Measurements from ENCODE around the gene VIPR2.
"Not testable (repeated sequence)": the region's sequence is repeated elsewhere in the genome, so short reads cannot be mapped to it uniquely, and the experiment has no call there.

VIPR2 gene

GRCh38 chr7:158996214-158997109 lies 148.2 kb downstream of the VIPR2 start:
- no peak for DNase-seq (ENCODE audit: low read depth in 1 of 2, low spot score in 1 of 2)

- no peak for DNase-seq (ENCODE audit: low read depth in 1 of 2, low spot score in 1 of 2)
These were observed 149.2 kb downstream of the VIPR2 start for GRCh38 chr7:158995514-158995913.

DNA sequence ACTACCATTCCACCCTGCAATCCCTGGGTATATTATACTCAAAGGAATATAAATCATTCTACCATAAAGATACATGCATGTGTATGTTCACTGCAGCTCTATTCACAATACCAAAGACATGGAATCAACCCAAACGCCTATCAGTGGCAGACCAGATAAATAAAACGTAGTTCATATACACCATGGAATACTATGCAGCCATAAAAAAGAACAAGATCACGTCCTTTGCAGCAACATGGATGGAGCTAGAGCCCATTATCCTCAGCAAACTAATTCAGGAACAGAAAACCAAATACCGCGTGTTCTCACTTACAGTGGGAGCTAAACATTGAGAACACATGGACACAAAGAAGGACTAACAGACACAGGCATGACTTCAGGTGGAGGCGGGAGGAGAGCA lies 150.0 kb downstream of the VIPR2 start:
- DNase-seq (ENCODE audit: low read depth in 1 of 2, low spot score in 1 of 2): no peak

- no peak for DNase-seq (ENCODE audit: low read depth in 1 of 2, low spot score in 1 of 2)
These were observed 151.1 kb downstream of the VIPR2 start for GRCh38 chr7:158993591-158993990.

- DNase-seq (ENCODE audit: low read depth in 1 of 2, low spot score in 1 of 2): no peak
These were observed 151.9 kb downstream of the VIPR2 start for GRCh38 chr7:158992759-158993158.

DNA sequence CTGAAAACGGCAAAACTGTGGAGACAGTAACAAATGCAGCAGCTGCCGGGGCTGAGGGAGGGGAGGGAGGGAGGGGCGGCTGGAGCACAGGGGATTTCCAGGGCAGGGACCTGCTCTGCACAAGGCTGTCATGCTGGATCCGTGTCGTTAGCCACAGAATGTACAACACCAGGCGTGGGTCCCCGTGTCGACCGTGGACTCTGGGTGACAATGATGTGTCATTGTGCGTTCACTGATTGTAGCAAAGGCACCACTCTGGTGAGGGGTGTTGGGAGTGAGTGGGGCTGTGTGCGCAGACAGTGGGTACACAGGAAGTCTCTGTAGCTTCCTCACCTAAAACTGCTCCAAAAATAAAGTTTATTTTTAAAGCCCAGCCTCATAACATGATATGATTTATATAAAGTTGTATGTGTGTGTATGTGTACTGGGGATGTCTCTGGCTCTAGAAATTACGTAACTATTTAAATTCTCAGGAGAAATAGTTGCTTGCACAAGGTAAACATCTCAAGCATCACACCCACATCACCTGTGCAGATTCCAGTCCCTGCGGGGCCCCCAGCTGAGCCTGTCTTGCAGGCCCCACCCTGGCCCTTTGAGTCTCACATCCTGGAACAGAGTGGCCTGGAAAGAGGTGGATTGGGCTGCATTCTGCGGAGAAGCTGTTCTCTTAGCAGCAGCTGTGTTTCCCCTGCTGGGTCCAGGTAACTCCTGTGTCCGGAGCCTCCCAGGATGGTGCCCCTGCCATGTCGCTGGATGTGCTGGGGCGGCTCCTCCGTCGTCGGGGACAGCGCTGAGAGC lies 152.6 kb downstream of the VIPR2 start:
- DNase-seq (ENCODE audit: low read depth in 1 of 2, low spot score in 1 of 2): no peak

DNA sequence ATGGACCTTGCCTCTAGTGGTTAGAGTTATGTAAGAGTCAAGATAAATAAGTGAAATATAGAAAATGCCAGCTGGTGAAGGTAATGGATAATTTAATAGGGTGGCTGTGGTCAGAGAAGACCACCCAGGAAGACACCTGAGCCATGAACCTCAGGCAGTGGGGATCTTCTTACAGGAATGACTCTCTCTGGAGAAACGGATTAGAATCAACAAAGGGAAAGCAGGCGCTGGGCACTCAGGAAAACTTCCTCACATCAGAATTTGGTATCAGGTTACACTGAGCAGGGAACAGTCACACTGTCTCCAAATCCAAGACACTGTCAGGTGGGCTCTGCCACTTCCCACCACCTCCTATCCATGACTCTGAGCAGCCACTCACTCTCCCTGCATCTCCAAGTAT lies 155.7 kb downstream of the VIPR2 start:
- DNase-seq (ENCODE audit: low read depth in 1 of 2, low spot score in 1 of 2): no peak

GRCh38 chr7:158988302-158988862 lies 156.3 kb downstream of the VIPR2 start:
- DNase-seq (ENCODE audit: low read depth in 1 of 2, low spot score in 1 of 2): no peak

DNA sequence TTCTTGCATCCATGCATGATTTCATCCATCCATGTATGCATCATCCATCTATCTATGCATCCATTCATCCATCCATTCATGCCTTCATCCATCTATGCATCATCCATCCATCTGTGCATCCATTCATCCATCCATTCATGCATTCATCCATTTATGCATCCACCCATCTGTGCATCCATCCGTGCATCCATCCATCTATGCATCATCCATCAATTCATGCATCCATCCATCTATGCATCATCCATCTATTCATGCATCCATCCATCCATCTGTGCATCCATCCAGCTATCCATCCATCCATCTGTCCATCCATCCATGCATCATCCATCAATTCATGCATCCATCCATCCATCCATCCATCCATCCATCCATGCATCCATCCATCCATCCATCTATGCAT lies 157.0 kb downstream of the VIPR2 start:
- no peak for DNase-seq (ENCODE audit: low read depth in 1 of 2, low spot score in 1 of 2)

DNA sequence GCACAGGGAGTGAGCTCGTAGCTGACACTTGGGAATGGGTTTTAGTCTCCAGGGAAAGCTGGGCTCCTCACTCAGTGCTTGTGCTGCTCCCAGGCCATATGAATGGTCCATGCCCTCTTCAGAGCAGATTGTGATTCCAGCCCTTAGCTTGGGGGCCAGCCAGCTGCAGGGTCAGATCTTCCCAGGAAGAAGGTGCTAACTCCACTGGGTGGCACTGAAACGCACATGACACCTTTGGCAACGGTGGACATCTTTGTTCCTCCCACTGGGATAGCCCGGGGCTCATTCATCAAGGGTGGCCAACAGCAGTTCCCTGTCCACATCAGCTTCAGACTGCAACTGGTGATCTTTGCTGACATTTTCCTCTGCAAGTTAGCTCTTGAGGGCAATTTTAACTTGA lies 159.1 kb downstream of the VIPR2 start:
- no peak for DNase-seq (ENCODE audit: low read depth in 1 of 2, low spot score in 1 of 2)

DNA sequence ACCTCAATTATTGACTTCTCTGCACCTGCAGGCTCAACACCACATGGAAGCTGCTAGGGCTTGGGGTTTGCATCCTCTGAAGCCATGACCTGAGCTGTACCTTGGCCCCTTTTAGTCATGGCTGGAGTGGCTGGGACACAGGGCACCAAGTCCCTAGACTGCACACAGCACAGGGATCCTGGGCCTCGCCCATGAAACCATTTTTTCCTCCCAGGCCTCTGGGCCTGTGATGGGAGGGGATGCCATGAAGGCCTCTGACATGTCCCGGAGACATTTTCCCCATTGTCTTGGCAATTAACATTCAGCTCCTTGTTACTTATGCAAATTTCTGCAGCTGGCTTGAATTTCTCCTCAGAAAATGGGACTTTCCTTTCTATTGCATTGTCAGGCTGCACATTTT lies 160.7 kb downstream of the VIPR2 start:
- not testable (repeated sequence) for DNase-seq (ENCODE audit: low read depth in 1 of 2, low spot score in 1 of 2)

- not testable (repeated sequence) for DNase-seq (ENCODE audit: low read depth in 1 of 2, low spot score in 1 of 2)
These were observed 162.6 kb downstream of the VIPR2 start for GRCh38 chr7:158982080-158982479.

DNA sequence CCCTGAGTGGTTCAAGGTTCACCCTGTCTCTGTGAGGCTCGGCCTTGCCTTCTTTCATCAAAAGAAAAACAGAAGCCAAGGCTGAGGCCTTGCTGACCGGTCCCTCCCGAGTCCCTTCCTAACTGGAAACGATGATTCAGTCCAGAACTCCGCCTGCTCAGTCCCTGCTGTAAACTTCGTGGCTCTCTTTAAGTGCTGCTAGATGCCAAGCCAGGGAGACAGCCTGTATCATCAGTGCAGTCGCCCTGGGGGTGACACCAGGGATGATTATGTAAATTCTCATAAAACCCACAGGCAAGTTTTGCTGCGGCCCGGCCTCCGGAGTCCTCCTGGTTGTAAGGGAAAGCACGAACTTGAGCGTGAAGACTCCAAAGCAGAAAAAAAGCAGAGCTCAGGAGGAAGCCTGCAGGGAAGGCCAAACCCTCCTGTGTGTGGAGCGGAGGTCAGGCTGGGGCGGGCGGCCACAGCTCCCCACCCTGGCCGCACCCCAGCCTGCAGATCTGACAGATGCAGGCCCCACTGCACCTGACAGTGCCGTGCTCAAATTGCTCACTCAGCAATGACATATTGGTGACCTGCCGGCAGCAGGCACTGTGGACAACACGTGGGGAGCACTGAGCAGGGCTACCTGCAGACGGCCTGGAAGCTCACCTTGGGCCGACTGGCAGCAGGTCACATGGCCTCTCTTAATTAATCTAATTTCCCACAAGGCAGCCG lies 164.9 kb downstream of the VIPR2 start:
- DNase-seq (ENCODE audit: low read depth in 1 of 2, low spot score in 1 of 2): no peak

DNA sequence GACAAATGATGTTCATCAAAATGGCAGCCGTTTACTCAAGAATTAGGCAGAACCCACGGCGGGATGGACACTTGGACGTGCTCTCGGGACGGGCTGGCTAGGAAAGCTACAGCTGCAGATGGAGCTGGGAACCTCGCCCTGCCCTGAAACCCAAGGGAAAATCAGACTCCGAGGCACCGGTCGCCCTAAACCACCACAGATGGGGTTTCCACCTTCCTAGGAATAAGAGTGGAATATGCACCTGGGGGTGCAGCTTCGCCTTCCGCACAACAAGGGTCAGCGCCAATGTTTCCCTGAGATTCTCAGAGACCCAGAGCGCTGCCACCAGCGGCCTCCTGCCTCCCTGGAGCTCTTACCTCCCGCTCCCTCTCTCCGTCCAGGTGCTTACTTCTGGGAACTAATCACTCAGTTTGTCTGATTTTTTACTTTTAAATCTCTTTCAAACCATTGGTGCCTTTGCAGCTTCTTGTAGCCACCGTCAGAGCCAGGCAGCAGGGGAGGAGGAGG lies 165.6 kb downstream of the VIPR2 start:
- DNase-seq (ENCODE audit: low read depth in 1 of 2, low spot score in 1 of 2): no peak

Data from stimulated activated CD4-positive, alpha-beta T cell treated with anti-CD3 and anti-CD28 coated beads, Interleukin-15, amount 100 ng/mL, for 1 hour (primary cell).